Fibroblast of villous mesenchyme (primary cell): ENCODE measurements around the gene TMEM245. TPM values are rescaled to one million over a fixed set of nuclear protein-coding genes. Genes with fewer than 3 reads are reported as not detected.
A peak's percentile ranks its signal among the peaks of the same experiment; 100 is the strongest.
"Not testable (repeated sequence)": the region's sequence is repeated elsewhere in the genome, so short reads cannot be mapped to it uniquely, and the experiment has no call there.

Experiments used
- DNase-seq: peaks from one replicate; pipeline ENCODE4 v3.0.0-alpha.2; 2010; ENCODE audit warnings: low read depth
- H3K4me3 ChIP-seq: 2 replicates; pipeline ENCODE4 v1.5.1; 2011; ENCODE audit warnings: low read depth, mild to moderate bottlenecking, low read length
- CTCF ChIP-seq: IDR thresholded peaks from 2 replicates; pipeline ENCODE4 v1.5.1; 2012; ENCODE audit warnings: low read depth, mild to moderate bottlenecking, low read length; ENCODE audit not compliant: insufficient read depth
- total RNA-seq: library from RNA; depleted of rRNA; stranded (reverse); fragments of >200 nt; gene quantifications from 2 replicates; pipeline ENCODE4 v1.2.3, GENCODE V29; 2012

Gene TMEM245
- total RNA-seq, 1 donor: 86.8 TPM

GRCh38 chr9:108991479-108991878 lies 128.3 kb downstream of the TMEM245 start:
- DNase-seq: no peak
- no peak overlapping the region for H3K4me3 ChIP-seq
- TF ChIP-seq CTCF: no peak

- no peak for TF ChIP-seq CTCF
- H3K4me3 ChIP-seq: no peak overlapping the region
- no peak for DNase-seq
These were observed 135.9 kb downstream of the TMEM245 start for GRCh38 chr9:108983885-108984284.

- TF ChIP-seq CTCF: no peak
- H3K4me3 ChIP-seq: no peak overlapping the region
- no peak for DNase-seq
These were observed 138.9 kb downstream of the TMEM245 start for GRCh38 chr9:108980893-108981292.

- H3K4me3 ChIP-seq: no peak overlapping the region
- TF ChIP-seq CTCF: no peak
- no peak for DNase-seq
These were observed 141.5 kb downstream of the TMEM245 start for GRCh38 chr9:108978205-108978604.

- no peak for DNase-seq
- TF ChIP-seq CTCF: no peak
- no peak overlapping the region for H3K4me3 ChIP-seq
These were observed 145.9 kb downstream of the TMEM245 start for GRCh38 chr9:108973895-108974294.

GRCh38 chr9:108972626-108973209 lies 147.0 kb downstream of the TMEM245 start:
- no peak for TF ChIP-seq CTCF
- H3K4me3 ChIP-seq: no peak overlapping the region
- peak; percentile 58 for DNase-seq

GRCh38 chr9:108972186-108972585 lies 147.6 kb downstream of the TMEM245 start:
- no peak overlapping the region for H3K4me3 ChIP-seq
- DNase-seq: no peak
- TF ChIP-seq CTCF: no peak

- not testable (repeated sequence) for DNase-seq, H3K4me3 ChIP-seq
These were observed 148.4 kb downstream of the TMEM245 start for GRCh38 chr9:108971392-108971791.
